NCI-H510A treated with DMSO at 0.1 percent for 48 hours (cell line): ENCODE measurements around the gene ID1.
A peak's percentile ranks its signal among the peaks of the same experiment; 100 is the strongest.
"Not testable (repeated sequence)": the region's sequence is repeated elsewhere in the genome, so short reads cannot be mapped to it uniquely, and the experiment has no call there.

Experiments used
- DNase-seq: peaks from one replicate; lab custom pipeline; 2025; lab: John Stamatoyannopoulos, UW

Gene ID1

GRCh38 chr20:31573555-31574321 is 31.4 kb upstream of the ID1 start:
- DNase-seq, result peak; percentile 86

- not testable (repeated sequence) for DNase-seq
Measured at GRCh38 chr20:31574986-31575385, 30.1 kb upstream of the ID1 start.

GRCh38 chr20:31576751-31577150 is 28.3 kb upstream of the ID1 start:
- no peak for DNase-seq

GRCh38 chr20:31577194-31577593 is 27.9 kb upstream of the ID1 start:
- DNase-seq, result no peak

GRCh38 chr20:31578448-31579138 is 26.5 kb upstream of the ID1 start:
- no peak for DNase-seq

GRCh38 chr20:31579245-31579644 is 25.8 kb upstream of the ID1 start:
- no peak for DNase-seq

- DNase-seq, result not testable (repeated sequence)
Measured at GRCh38 chr20:31579941-31580651, 25.0 kb upstream of the ID1 start.

- DNase-seq, result no peak
Measured at GRCh38 chr20:31580706-31581105, 24.4 kb upstream of the ID1 start.

GRCh38 chr20:31581391-31581790 is 23.7 kb upstream of the ID1 start:
- no peak for DNase-seq

- DNase-seq, result no peak
Measured at GRCh38 chr20:31587545-31588389, 17.3 kb upstream of the ID1 start.

GRCh38 chr20:31590717-31591225 is 14.3 kb upstream of the ID1 start:
- DNase-seq, result no peak

- no peak for DNase-seq
Measured at GRCh38 chr20:31593221-31594001, 11.7 kb upstream of the ID1 start.

- DNase-seq, result no peak
Measured at GRCh38 chr20:31594002-31594557, 11.0 kb upstream of the ID1 start.

GRCh38 chr20:31594558-31595379 is 10.3 kb upstream of the ID1 start:
- no peak for DNase-seq

- no peak for DNase-seq
Measured at GRCh38 chr20:31595380-31595653, 9.8 kb upstream of the ID1 start.

- no peak for DNase-seq
Measured at GRCh38 chr20:31595654-31596411, 9.3 kb upstream of the ID1 start.

GRCh38 chr20:31596412-31596715 is 8.7 kb upstream of the ID1 start:
- not testable (repeated sequence) for DNase-seq

GRCh38 chr20:31596831-31597480 is 8.1 kb upstream of the ID1 start:
- no peak for DNase-seq

GRCh38 chr20:31597481-31597855 is 7.6 kb upstream of the ID1 start:
- DNase-seq, result no peak
